Ovary (tissue), 3 donors: ENCODE measurements around the gene TRIP12.

Source experiments
- CTCF ChIP-seq, 3 donors: fragments of 450-650 bp in 2 of 3; fragments of 200-600 bp in 1 of 3; IDR thresholded peaks; one replicate each; pipeline versions ENCODE4 v1.5.1 to v1.8.0; 2016 to 2022; ENCODE audit warnings: antibody characterized with exemption in 3 of 3, mild to moderate bottlenecking in 1 of 3
- EP300 ChIP-seq: sonication (generic); formaldehyde crosslinking; IDR thresholded peaks from one replicate; pipeline ENCODE4 v1.6.1; 2017; ENCODE audit warnings: antibody characterized with exemption
- POLR2A ChIP-seq: fragments of 450-650 bp; IDR thresholded peaks from one replicate; pipeline ENCODE4 v1.6.1; 2017; ENCODE audit warnings: antibody characterized with exemption, mild to moderate bottlenecking, moderate library complexity
- donor health status: DM: no; HTN: no; CAD: no.

DNA sequence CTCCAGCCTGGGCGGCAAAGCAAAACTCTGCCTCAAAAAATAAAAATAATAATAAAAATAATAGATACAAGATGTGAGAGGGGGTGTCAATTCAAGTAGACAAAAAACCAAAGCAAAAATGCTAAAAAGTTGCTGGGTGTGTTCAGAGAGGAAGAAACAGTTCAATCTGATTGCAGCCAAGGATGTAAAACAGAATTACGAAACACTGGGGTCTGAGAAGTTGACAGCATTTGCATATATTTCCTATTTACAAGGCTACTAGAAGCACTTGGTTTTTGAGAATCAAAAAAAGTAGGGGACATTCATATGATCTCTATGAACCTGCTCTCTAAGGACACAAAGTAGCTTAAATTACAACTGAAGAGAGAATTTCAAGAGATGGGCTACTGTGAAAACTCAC is 7.6 kb downstream of the TRIP12 start:
- TF ChIP-seq CTCF (IDR thresholded peaks at IDR 0.05) (no peak), POLR2A (no peak), EP300 (no peak)
